Gastroesophageal sphincter (tissue), 4 donors: Measurements from ENCODE around the gene LRRC36. TPM values are rescaled to one million over a fixed set of nuclear protein-coding genes. Genes with fewer than 3 reads are reported as not detected.

Experiments
- ATAC-seq: fragments of 150-250 bp; one replicate; pipeline ENCODE4 v1.9.1; 2016; ENCODE audit warnings: mild to moderate bottlenecking, moderate library complexity
- H3K27ac ChIP-seq, 4 donors: fragments of 200-600 bp; sonication (generic) in 3 of 4; 1 replicate in 3 of 4; 2 replicates in 1 of 4; pipeline ENCODE4 v1.5.1; 2016 to 2019
- H3K27me3 ChIP-seq: fragments of 200-600 bp; sonication (generic); one replicate; pipeline ENCODE4 v1.5.1; 2019
- H3K36me3 ChIP-seq, 2 donors: fragments of 200-600 bp; sonication (generic); one replicate each; pipeline ENCODE4 v1.5.1; 2019; ENCODE audit warnings: control low read depth in 1 of 2
- H3K4me1 ChIP-seq, 3 donors: fragments of 200-600 bp; sonication (generic); 1 replicate in 2 of 3; 2 replicates in 1 of 3; pipeline ENCODE4 v1.5.1; 2016 to 2019; ENCODE audit warnings: control low read depth in 2 of 3
- H3K4me3 ChIP-seq, 2 donors: fragments of 200-600 bp; sonication (generic); one replicate each; pipeline ENCODE4 v1.5.1; 2019; ENCODE audit warnings: mild to moderate bottlenecking in 1 of 2, moderate library complexity in 1 of 2
- H3K9me3 ChIP-seq, 3 donors: fragments of 200-600 bp; sonication (generic); one replicate each; pipeline ENCODE4 v1.5.1; 2017 to 2019; ENCODE audit warnings: control low read depth in 2 of 3
- CTCF ChIP-seq, 4 experiments: fragments of 200-600 bp in 2 of 4; fragments of 450-650 bp in 2 of 4; sonication (generic) in 1 of 4; IDR thresholded peaks; one replicate each; pipeline ENCODE4 v1.5.1; 2017 to 2019; ENCODE audit warnings: antibody characterized with exemption in 4 of 4, mild to moderate bottlenecking in 2 of 4, moderate library complexity in 2 of 4
- EP300 ChIP-seq: sonication (generic); formaldehyde crosslinking; IDR thresholded peaks from one replicate; pipeline ENCODE4 v1.6.1; 2017; ENCODE audit warnings: antibody characterized with exemption, mild to moderate bottlenecking
- POLR2A ChIP-seq, 2 donors: fragments of 450-650 bp; IDR thresholded peaks; one replicate each; pipeline ENCODE4 v1.6.1; 2017; ENCODE audit warnings: antibody characterized with exemption in 2 of 2, mild to moderate bottlenecking in 2 of 2, moderate library complexity in 1 of 2
- POLR2AphosphoS5 ChIP-seq: sonication (generic); formaldehyde crosslinking; IDR thresholded peaks from one replicate; pipeline ENCODE4 v1.6.1; 2017; ENCODE audit warnings: antibody characterized with exemption
- WGBS, 2 donors: methylation state at CpG; one replicate each; pipeline ENCODE4 v1.1.5; 2018; ENCODE audit warnings: low coverage in 1 of 2; 5-methylcytosine and 5-hydroxymethylcytosine counted together
- total RNA-seq, 4 donors: library from RNA; depleted of rRNA; stranded (reverse); fragments of >200 nt; gene quantifications; one replicate each; pipeline ENCODE4 v1.1.0, GENCODE V29; 2016

LRRC36 gene
- total RNA-seq, 4 donors from 2014 or later, result 0.27 TPM; not detected in 3

GRCh38 chr16:67394155-67395104 is 67.8 kb downstream of the LRRC36 start:
- Histone ChIP-seq H3K9me3 (no peaks in the 10 kb centered on the region), H3K27ac (peak overlapping the region; percentile 60 to 89 (median 88)), H3K4me1 (peaks cover 3 to 96% (median 67%) of the 10 kb centered on the region in 3 donors), H3K4me3 (peak overlapping the region in 1 of 2 donors; percentile 63), H3K27me3 (no peaks in the 10 kb centered on the region), H3K36me3 (no peaks in the 10 kb centered on the region)
- ATAC-seq, result no peak
- TF ChIP-seq POLR2A (IDR thresholded peaks at IDR 0.05) (peak in 1 of 2 donors; percentile 20), POLR2AphosphoS5 (no peak)
- 53 to 74% methylated on average over 11 to 12 of the region's 88 CpGs for WGBS, 2 donors

- H3K4me3 ChIP-seq, result no peak overlapping the region
- no peaks in the 10 kb centered on the region for H3K27me3 ChIP-seq
- H3K9me3 ChIP-seq, result no peaks in the 10 kb centered on the region
- ATAC-seq, result no peak
- WGBS, 2 donors, result 20 to 87% methylated on average over 1 to 3 of the region's 10 CpGs
- H3K36me3 ChIP-seq, result no peaks in the 10 kb centered on the region
- peaks cover 3 to 96% (median 65%) of the 10 kb centered on the region in 3 donors for H3K4me1 ChIP-seq
- peak overlapping the region in 3 of 4 donors; percentile 87 to 89 (median 88) for H3K27ac ChIP-seq
- TF ChIP-seq CTCF (IDR thresholded peaks at IDR 0.05) (no peak), EP300 (no peak), POLR2A (IDR thresholded peaks at IDR 0.05) (no peak), POLR2AphosphoS5 (no peak)
These were observed 68.5 kb downstream of the LRRC36 start for GRCh38 chr16:67395105-67395457.

GRCh38 chr16:67395458-67396158 is 69.0 kb downstream of the LRRC36 start:
- H3K4me3 ChIP-seq, result peak overlapping the region in 1 of 2 donors; percentile 16

GRCh38 chr16:67396159-67397035 is 69.8 kb downstream of the LRRC36 start:
- H3K27ac ChIP-seq, result peak overlapping the region in 3 of 4 donors; percentile 87 to 89 (median 88)
- H3K27me3 ChIP-seq, result no peaks in the 10 kb centered on the region
- peak overlapping the region in 1 of 2 donors; percentile 16 for H3K4me3 ChIP-seq
- ATAC-seq, result peak; percentile 35
- TF ChIP-seq CTCF (IDR thresholded peaks at IDR 0.05) (no peak), EP300 (no peak), POLR2A (IDR thresholded peaks at IDR 0.05) (no peak), POLR2AphosphoS5 (no peak)
- no peaks in the 10 kb centered on the region for H3K9me3 ChIP-seq
- peaks cover 3 to 83% (median 56%) of the 10 kb centered on the region in 3 donors for H3K4me1 ChIP-seq
- WGBS, 2 donors, result 0 to 29% methylated on average over 1 to 7 of the region's 31 CpGs
- no peaks in the 10 kb centered on the region for H3K36me3 ChIP-seq

More at GRCh38 chr16:67395458-67396158, 69.0 kb downstream of the LRRC36 start:
- TF ChIP-seq EP300, result no peak
- TF ChIP-seq POLR2A (IDR thresholded peaks at IDR 0.05), result no peak
- TF ChIP-seq CTCF (IDR thresholded peaks at IDR 0.05), result no peak
- TF ChIP-seq POLR2AphosphoS5, result no peak
- peaks cover 3 to 90% (median 64%) of the 10 kb centered on the region in 3 donors for H3K4me1 ChIP-seq
- WGBS, 2 donors, result 40% methylated on average over 1 of the region's 13 CpGs; no CpG with 5 or more reads in 1 of the 2 donors
- no peaks in the 10 kb centered on the region for H3K9me3 ChIP-seq
- no peaks in the 10 kb centered on the region for H3K36me3 ChIP-seq
- peak overlapping the region in 3 of 4 donors; percentile 87 to 89 (median 88) for H3K27ac ChIP-seq
- no peak for ATAC-seq
- no peaks in the 10 kb centered on the region for H3K27me3 ChIP-seq
